H9 (cell line): ENCODE data around the gene DCTN2. TPM values are rescaled to one million over a fixed set of nuclear protein-coding genes. Genes with fewer than 3 reads are reported as not detected.

Source experiments
- DNase-seq: peaks from one replicate; pipeline ENCODE4 v3.0.0-alpha.2; 2017
- H2AFZ ChIP-seq: one replicate; pipeline ENCODE4 v1.6.1; 2013; ENCODE audit warnings: mild to moderate bottlenecking, low read length, control low read depth, moderate library complexity
- H2AK5ac ChIP-seq: 2 replicates; pipeline ENCODE4 v1.6.1; 2013; ENCODE audit warnings: low read length, control low read depth, mixed read lengths; ENCODE audit not compliant: insufficient read length
- H2BK120ac ChIP-seq: one replicate; pipeline ENCODE4 v1.6.1; 2013; ENCODE audit warnings: low read depth, mild to moderate bottlenecking, low read length, control low read depth, inconsistent platforms; ENCODE audit not compliant: poor library complexity, severe bottlenecking
- H2BK12ac ChIP-seq: 2 replicates; pipeline ENCODE4 v1.6.1; 2013; ENCODE audit warnings: low read length, control low read depth, mixed read lengths, low read depth; ENCODE audit not compliant: insufficient read length
- H2BK15ac ChIP-seq: 2 replicates; pipeline ENCODE4 v1.6.1; 2013; ENCODE audit warnings: low read depth, low read length, control low read depth
- H2BK20ac ChIP-seq: one replicate; pipeline ENCODE4 v1.6.1; 2013; ENCODE audit warnings: low read depth, mild to moderate bottlenecking, low read length, control low read depth, inconsistent platforms; ENCODE audit not compliant: poor library complexity, severe bottlenecking
- H2BK5ac ChIP-seq: 2 replicates; pipeline ENCODE4 v1.6.1; 2013; ENCODE audit warnings: low read length, control low read depth, mixed read lengths; ENCODE audit not compliant: insufficient read length
- H3K14ac ChIP-seq: 2 replicates; pipeline ENCODE4 v1.6.1; 2013; ENCODE audit warnings: low read length, control low read depth; ENCODE audit not compliant: insufficient read depth
- H3K18ac ChIP-seq: 2 replicates; pipeline ENCODE4 v1.6.1; 2013; ENCODE audit warnings: low read depth, mild to moderate bottlenecking, mixed read lengths, low read length, control low read depth; ENCODE audit not compliant: insufficient read length
- H3K23ac ChIP-seq: 2 replicates; pipeline ENCODE4 v1.6.1; 2013; ENCODE audit warnings: low read length, control low read depth, mixed read lengths, low read depth; ENCODE audit not compliant: insufficient read length
- H3K23me2 ChIP-seq: 2 replicates; pipeline ENCODE4 v1.6.1; 2013; ENCODE audit warnings: low read depth, mild to moderate bottlenecking, mixed read lengths, low read length, control low read depth; ENCODE audit not compliant: insufficient read length, poor library complexity, severe bottlenecking
- H3K27ac ChIP-seq: 2 replicates; pipeline ENCODE4 v1.5.1; 2013; ENCODE audit warnings: low read length, control low read depth, mixed read lengths, low read depth; ENCODE audit not compliant: insufficient read length
- H3K27me3 ChIP-seq: 2 replicates; pipeline ENCODE4 v1.6.1; 2013; ENCODE audit warnings: low read length, control low read depth, inconsistent platforms; ENCODE audit not compliant: insufficient read depth
- H3K4ac ChIP-seq: 2 replicates; pipeline ENCODE4 v1.6.1; 2013; ENCODE audit warnings: low read depth, mild to moderate bottlenecking, control low read depth, inconsistent platforms, low read length, moderate library complexity
- H3K4me1 ChIP-seq: 2 replicates; pipeline ENCODE4 v1.6.1; 2013; ENCODE audit warnings: low read length, control low read depth, inconsistent platforms; ENCODE audit not compliant: insufficient read depth
- H3K4me2 ChIP-seq: 2 replicates; pipeline ENCODE4 v1.6.1; 2013; ENCODE audit warnings: low read length, control low read depth, mixed read lengths; ENCODE audit not compliant: insufficient read length, insufficient read depth
- H3K56ac ChIP-seq: 2 replicates; pipeline ENCODE4 v1.6.1; 2013; ENCODE audit warnings: low read depth, mild to moderate bottlenecking, mixed read lengths, low read length, control low read depth; ENCODE audit not compliant: insufficient read length
- H3K79me1 ChIP-seq: 2 replicates; pipeline ENCODE4 v1.6.1; 2013; ENCODE audit warnings: low read depth, mild to moderate bottlenecking, moderate library complexity, low read length, control low read depth, inconsistent platforms; ENCODE audit not compliant: insufficient read depth, poor library complexity, severe bottlenecking
- H3K79me2 ChIP-seq: 2 replicates; pipeline ENCODE4 v1.6.1; 2013; ENCODE audit warnings: low read length, control low read depth, inconsistent platforms; ENCODE audit not compliant: insufficient read depth
- H3K9ac ChIP-seq: 2 replicates; pipeline ENCODE4 v1.6.1; 2013; ENCODE audit warnings: low read length, control low read depth, mixed read lengths; ENCODE audit not compliant: insufficient read length; ENCODE audit errors: extremely low read depth
- H3K9me3 ChIP-seq: one replicate; pipeline ENCODE4 v1.6.1; 2013; ENCODE audit warnings: low read depth, low read length, inconsistent platforms; ENCODE audit not compliant: control insufficient read depth
- H3T11ph ChIP-seq: one replicate; pipeline ENCODE4 v1.6.1; 2013; ENCODE audit warnings: mild to moderate bottlenecking, low read length, control low read depth, inconsistent platforms
- H4K20me1 ChIP-seq: one replicate; pipeline ENCODE4 v1.6.1; 2013; ENCODE audit not compliant: control insufficient read depth, insufficient read length, insufficient read depth
- H4K5ac ChIP-seq: 2 replicates; pipeline ENCODE4 v1.6.1; 2013; ENCODE audit warnings: low read depth, mild to moderate bottlenecking, mixed read lengths, low read length, control low read depth; ENCODE audit not compliant: insufficient read length
- H4K8ac ChIP-seq: replicated peaks from 2 replicates; pipeline ENCODE4 v1.6.1; 2013; ENCODE audit warnings: low read length, control low read depth, mixed read lengths, low read depth; ENCODE audit not compliant: insufficient read length
- H4K91ac ChIP-seq: 2 replicates; pipeline ENCODE4 v1.6.1; 2013; ENCODE audit warnings: low read depth, mild to moderate bottlenecking, moderate library complexity, mixed read lengths, low read length, control low read depth; ENCODE audit not compliant: insufficient read length
- H3K27ac Mint-ChIP-seq, 3 experiments: 2 replicates in 2 of 3; 3 replicates in 1 of 3; pipeline ENCODE4 v1.8.0; 2020 to 2021; ENCODE audit warnings: mixed read lengths in 3 of 3, mild to moderate bottlenecking in 1 of 3, moderate library complexity in 1 of 3
- H3K27me3 Mint-ChIP-seq: 2 replicates; pipeline ENCODE4 v1.8.0; 2021; ENCODE audit warnings: low read depth, mild to moderate bottlenecking, moderate library complexity, mixed read lengths
- H3K36me3 Mint-ChIP-seq, 3 experiments: 2 replicates in 2 of 3; 3 replicates in 1 of 3; pipeline ENCODE4 v1.8.0; 2020 to 2021; ENCODE audit warnings: low read depth in 3 of 3, mixed read lengths in 3 of 3; ENCODE audit not compliant: insufficient read depth in 1 of 3
- H3K4me1 Mint-ChIP-seq, 2 experiments: 2 replicates each; pipeline ENCODE4 v1.8.0; 2020; ENCODE audit warnings: mixed read lengths in 2 of 2
- H3K4me3 Mint-ChIP-seq, 2 experiments: 2 replicates in 1 of 2; 3 replicates in 1 of 2; pipeline ENCODE4 v1.8.0; 2020 to 2021; ENCODE audit warnings: mild to moderate bottlenecking in 2 of 2, mixed read lengths in 2 of 2, moderate library complexity in 1 of 2
- H3K9me3 Mint-ChIP-seq, 2 experiments: 2 replicates in 1 of 2; 3 replicates in 1 of 2; pipeline ENCODE4 v1.8.0; 2020; ENCODE audit warnings: mild to moderate bottlenecking in 2 of 2, mixed read lengths in 2 of 2, moderate library complexity in 1 of 2
- CTCF ChIP-seq: fragments of 200-600 bp; sonication (generic); conservative IDR thresholded peaks from 3 replicates; pipeline ENCODE4 v1.8.0; 2021; ENCODE audit warnings: antibody characterized with exemption, mild to moderate bottlenecking
- WGBS: extraction: QIAGEN DNeasy Blood & Tissue Kit; methylation state at CpG from one replicate; pipeline ENCODE4 v1.1.7; 2013; ENCODE audit warnings: missing lambda C conversion rate, low lambda C conversion rate, mixed read lengths; ENCODE audit not compliant: insufficient read length; ENCODE audit errors: extremely low coverage; 5-methylcytosine and 5-hydroxymethylcytosine counted together
- total RNA-seq: library from RNA; stranded (reverse); gene quantifications from 2 replicates; pipeline ENCODE4 v1.2.1, GENCODE V29; 2021

Gene DCTN2
- total RNA-seq, 1 experiment from 2014 or later: 97.7 TPM

DNA sequence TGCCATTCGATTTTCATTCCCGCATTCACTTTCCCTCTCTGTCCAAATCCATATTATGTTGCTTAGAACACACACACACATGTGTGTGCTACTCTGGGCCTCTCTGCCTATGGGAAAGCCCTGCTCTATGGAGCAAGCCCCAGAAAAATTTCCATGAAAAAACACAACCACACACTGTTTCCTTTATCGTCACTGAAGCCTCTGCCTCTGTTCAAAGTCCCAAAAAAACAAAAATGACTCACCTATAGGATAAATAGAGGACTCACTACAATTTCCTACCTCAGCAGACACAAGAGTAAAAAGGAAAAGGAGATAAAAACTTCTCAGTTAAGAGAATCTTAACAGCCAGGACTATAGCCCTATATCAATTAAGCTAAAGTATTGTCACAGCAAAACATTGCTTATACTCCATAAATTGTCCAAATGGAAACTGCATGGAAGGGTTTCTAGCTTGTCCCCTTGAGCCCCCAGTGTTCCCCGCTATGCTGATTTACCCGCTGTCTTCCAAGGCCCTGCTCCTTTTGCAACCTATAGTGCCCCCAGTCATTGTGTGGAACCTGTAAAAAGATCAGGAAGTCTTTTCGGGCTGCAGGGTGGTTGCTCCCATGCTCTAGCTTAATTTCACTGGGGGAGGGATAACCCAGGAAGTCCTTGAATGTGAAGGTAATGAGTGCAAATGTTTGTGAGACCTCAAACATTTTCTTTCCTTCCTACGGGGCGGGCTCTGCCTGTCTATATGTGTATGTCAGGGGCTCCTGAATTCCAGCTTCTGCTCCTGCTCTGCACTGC lies 32.9 kb upstream of the DCTN2 start:
- Mint-ChIP-seq H3K4me3 (no peak overlapping the region), H3K9me3 (no peaks in the 10 kb centered on the region), H3K27ac (peak overlapping the region in 2 of 3 experiments; percentile 46 to 85; a peak in 1 of 7 replicates), H3K27me3 (no peaks in the 10 kb centered on the region), H3K4me1 (peaks cover 0 to 2% of the 10 kb centered on the region in 2 experiments; a peak in 1 of 4 replicates), H3K36me3 (peaks cover 40 to 77% (median 63%) of the 10 kb centered on the region in 3 experiments)
- Histone ChIP-seq H3K4me2 (no peak overlapping the region), H2BK12ac (no peak overlapping the region), H3T11ph (no peak overlapping the region), H3K9me3 (no peaks in the 10 kb centered on the region), H3K4me1 (no peaks in the 10 kb centered on the region), H4K5ac (no peak overlapping the region), H2AK5ac (no peak overlapping the region), H3K23me2 (no peaks in the 10 kb centered on the region), H2BK5ac (no peak overlapping the region), H3K4ac (no peak overlapping the region), H3K18ac (no peak overlapping the region), H3K79me2 (0 out of 2 replicates have a peak, but pooled peaks cover 2% of the 10 kb centered on the region), H2AFZ (no peak overlapping the region), H2BK15ac (no peak overlapping the region), H4K8ac (no peak overlapping the region), H4K91ac (no peak overlapping the region), H3K56ac (no peak overlapping the region), H2BK120ac (no peak overlapping the region), H3K79me1 (no peaks in the 10 kb centered on the region), H3K14ac (no peak overlapping the region), H4K20me1 (no peaks in the 10 kb centered on the region), H2BK20ac (no peak overlapping the region), H3K27ac (no peak overlapping the region), H3K9ac (no peak overlapping the region), H3K23ac (no peak overlapping the region), H3K27me3 (no peaks in the 10 kb centered on the region)
- WGBS: no CpG with 5 or more reads among the region's 8 CpGs
- no peak for DNase-seq
- TF ChIP-seq CTCF: no peak
